HG02678 (cell line): ENCODE results near the gene S100G.
"Not testable (repeated sequence)": the region's sequence is repeated elsewhere in the genome, so short reads cannot be mapped to it uniquely, and the experiment has no call there.

Experiments
- ATAC-seq: cut with Tn5 transposase; IDR thresholded peaks from one replicate; pipeline ENCODE4 v1.9.1; 2021; ENCODE audit warnings: mild to moderate bottlenecking, moderate library complexity; ENCODE audit not compliant: unreplicated experiment

Gene S100G, protein sequence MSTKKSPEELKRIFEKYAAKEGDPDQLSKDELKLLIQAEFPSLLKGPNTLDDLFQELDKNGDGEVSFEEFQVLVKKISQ

DNA sequence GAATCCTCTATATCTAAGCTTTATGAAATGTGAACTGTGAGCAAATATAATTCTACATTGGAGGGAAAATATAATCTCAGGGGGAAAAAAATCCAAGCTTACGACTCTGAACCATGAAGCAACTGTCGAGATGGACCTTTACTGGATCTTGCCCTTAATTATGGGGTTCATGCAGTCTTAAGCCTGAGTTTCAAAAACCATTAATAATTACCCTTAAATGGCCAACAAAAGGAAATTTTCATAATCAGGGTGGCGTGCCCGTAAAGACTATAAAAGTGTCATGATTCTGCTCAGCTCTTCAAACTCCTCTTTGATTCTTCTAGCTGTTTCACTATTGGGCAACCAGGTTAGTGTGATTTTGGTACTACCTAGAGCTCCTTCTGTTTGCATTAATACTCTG, at the start of gene S100G:
Gene S100G (plus strand): TSS at position 301 of the 400 bp plus-strand sequence. CDS start 849 bp downstream, outside the sequence.
- no peak for ATAC-seq

DNA sequence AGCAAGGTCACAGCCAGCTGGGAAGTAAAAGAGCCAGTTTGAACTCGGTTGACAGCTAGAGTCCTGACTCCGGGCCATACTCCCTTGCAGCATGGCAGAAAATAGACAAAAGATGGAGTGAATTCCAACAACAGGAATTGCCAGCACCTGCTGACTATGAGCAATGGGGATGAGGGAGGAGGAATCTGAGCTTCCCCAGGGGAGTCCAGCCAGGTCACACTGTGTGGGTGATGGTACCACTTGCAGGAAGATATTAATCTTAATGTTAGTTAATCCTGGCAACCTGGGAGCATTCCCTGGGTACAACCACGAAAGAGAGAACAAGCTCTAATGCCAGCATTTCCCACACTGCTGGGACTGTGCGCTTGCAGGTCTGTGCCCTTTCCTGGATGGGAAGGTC, 48.1 kb upstream of the S100G start:
- ATAC-seq = no peak

DNA sequence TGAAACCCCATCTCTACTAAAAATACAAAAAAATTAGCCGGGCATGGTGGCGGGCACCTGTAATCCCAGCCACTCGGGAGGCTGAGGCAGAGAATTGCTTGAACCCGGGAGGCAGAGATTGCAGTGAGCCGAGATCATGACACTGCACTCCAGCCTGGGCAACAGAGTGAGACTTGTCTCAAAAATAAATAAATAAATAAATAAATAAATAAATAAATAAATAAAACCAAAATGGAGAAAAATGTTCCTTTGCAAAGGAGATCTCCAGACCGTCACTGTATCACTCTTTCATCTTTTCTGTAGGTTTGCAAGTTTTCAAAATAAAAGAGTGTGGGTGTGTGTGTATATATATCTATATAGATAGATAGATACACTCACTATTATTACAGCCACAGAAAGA, 46.7 kb upstream of the S100G start:
- ATAC-seq = not testable (repeated sequence)

DNA sequence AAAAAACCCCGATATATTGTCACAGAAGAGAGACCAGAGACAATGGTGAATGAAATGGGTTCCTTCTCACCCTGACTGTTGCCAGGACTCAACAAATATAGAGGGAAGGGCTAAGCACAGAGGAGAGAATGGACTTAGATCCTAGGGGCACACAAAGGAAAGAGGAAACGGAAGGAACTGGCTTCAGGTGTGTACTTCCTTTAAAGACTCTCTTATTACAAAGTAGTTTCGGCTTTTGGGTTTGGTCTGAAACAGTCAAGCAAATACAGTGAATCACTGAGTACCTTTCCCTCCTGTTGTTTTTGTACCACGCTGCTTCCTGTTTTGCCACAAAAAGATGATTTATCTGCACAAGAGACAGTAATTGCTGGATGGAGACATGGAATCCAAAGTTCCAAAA, 46.1 kb upstream of the S100G start:
- no peak for ATAC-seq

DNA sequence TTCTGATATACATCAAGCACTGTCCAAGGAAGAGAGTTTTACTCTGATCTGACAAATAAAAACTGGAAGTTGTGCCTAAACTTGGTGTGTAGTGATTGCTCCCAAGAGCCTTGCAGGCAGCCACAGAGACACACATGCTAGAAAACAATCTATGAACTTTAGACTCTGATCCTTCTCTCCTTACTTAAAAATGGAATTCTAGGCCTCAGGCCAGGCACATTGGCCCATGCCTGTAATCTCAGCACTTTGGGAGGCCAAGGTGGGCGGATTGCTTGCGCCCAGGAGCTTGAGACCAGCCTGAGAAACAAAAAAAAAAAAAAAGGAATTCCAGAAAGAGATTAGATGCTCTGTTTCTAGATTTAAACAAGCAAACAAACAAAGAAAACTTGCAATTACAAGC, 45.6 kb upstream of the S100G start:
- no peak for ATAC-seq

DNA sequence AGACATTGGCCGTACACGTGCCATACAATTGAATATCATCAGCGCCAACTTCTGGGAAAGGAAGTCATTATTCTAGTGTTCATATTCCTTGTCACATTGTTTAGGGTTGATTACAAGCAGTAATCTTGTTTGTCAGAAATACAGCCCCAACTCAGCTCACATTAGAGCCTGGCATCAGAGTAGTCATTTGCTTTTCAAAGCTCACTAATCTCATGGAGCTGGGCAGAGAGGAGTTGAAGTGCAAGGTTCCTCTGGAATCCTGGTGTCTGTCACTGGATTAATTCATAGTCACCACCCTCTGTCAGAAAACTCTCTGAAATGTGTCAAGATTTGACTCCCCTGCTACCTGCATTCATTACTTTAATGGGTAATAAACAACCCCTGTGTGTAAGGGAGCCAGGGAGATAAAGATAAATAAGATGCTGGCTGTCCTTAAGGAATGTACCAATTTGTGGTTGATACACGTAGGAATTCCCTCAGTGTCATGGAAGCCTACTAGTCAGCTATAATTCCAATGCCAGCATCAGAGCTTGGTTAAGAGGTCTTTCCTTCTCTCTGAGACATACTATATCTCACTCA, 43.7 kb upstream of the S100G start:
- no peak for ATAC-seq

DNA sequence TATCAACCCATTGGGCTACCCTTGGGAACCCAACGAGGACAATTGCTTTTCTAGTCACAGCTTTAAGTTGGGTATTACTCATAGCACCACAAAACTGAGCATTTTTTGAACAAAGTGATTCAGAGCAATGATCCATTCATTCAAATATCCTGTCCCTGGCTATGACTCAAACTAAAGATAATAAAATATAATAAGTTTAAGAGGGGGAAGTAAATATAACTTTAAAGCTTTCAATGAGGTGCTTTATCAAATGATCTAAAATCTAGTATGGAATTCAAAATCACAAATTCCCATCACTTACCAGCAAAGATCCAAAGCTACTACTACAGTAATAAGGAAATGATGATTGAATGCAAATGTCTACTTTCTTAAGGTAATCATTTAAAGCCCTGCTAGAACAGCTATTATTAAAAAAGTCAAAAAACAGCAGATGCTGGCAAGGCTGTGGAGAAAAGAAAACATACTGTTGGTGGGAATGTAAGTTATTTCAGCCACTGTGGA, 39.8 kb upstream of the S100G start:
- ATAC-seq = no peak

DNA sequence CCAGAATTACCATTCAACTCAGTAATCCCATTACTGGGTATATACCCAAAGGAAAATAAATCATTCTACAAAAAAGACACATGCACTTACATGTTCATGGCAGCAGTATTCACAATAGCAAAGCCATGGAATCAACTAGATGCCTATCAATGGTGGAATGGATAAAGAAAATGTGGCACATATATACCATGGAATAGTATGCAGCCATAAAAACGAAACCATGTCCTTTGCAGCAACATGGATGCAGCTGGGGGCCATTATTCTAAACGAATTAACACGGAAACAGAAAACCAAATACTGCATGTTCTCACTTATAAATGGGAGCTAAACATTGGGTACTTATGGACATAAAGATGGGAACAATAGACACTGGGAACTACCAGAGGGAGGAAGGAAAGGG, 39.3 kb upstream of the S100G start:
- ATAC-seq = not testable (repeated sequence)

DNA sequence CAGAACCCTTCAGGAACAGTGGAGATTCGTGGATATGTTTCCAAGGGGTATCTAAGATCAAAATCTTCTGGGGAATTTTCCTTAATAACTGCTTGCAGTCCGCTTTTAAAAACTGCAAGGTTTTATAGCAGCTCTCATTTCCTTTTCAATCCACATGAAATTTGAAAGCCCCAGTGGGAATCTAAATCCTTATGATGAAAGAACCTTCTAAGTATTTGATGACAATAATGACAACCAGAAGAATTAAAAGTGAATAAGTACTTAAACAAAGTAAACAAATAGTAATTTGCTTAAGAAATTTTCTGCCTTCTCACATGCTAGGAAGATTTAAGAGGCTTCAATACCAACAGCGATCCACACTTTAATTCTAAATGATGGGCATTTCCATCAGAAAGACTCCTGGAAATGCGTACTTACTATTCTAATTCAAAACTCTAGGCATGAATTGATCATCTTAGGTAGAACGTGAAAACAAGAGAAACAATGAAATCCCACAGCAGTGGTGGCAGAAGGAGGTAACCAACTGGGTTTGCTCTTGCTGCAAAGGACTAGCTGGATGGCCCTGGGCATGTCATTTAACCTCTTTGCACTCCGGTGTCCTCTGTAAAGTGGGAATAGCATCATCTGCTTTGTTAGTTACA, 37.6 kb upstream of the S100G start:
- no peak for ATAC-seq

DNA sequence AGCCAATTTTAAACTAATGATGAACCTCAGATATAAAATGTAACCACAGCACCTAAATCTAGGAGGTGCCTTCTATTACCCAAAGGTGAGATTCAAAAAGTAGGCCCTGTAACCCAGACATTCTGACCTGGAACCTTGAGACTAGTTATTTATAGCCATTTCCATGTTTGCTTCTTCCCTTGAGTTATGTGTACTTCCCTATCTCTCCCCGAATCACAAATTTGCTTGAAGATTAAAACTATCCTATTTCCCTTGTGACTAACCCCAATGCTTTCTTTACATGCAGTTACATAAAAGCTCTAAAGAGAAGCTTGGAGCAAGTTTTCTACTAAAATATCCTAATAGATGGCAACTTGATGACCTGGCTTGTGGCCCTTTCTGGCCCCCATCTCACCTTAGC, 32.6 kb upstream of the S100G start:
- ATAC-seq = no peak

DNA sequence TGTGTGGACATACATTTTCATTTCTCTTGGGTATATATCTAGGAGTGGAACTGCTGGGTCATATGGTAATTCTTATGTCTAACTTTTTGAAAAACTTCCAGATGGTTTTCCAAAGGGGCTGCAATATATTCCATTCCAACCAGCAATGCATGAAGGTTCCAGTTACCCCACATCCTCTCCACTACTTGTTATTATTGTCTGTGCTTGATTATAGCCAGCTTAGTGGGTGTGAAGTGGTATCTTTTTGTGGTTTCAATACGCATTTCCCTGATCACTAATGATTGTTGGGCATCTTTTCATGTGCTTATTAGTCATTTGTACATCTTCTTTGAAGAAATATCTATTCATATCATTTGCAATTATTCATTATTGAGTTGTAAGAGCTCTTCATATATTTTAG, 31.5 kb upstream of the S100G start:
- no peak for ATAC-seq

DNA sequence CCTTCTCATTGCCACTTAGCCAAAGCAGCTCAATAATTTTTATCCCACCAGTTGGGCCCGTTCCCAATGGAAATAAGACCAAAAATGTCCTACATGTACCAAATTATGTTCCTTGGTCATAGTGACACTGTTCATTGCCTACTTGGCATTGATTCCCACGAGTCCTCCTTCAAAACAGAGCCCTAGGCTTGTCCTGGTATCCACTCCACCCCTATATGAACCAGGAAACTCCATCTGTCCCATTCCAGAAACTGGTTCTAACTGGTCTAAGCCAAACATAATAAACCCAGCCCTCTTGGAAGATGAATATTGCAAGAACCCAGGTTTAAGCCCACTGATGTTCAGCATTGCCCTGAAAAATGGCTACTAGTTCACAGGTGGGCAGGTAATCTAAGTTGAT, 30.9 kb upstream of the S100G start:
- ATAC-seq = no peak

DNA sequence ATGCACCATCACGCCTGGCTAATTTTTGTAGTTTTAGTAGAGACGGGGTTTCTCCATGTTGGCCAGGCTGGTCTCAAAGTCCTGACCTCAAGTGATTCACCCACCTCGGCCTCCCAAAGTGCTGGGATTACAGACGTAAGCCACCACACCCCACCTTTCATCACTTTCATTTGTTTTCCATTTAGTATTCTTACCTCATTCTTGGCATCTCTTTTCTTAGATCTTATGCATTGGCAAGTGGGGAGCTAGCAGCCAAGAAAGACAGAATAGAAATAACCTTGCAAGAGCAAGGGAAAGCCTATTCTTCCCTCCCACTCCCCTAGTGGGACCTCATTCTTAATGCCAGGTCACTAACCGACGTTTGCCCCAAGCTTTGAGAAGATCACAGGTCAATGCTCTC, 21.4 kb upstream of the S100G start:
- not testable (repeated sequence) for ATAC-seq

DNA sequence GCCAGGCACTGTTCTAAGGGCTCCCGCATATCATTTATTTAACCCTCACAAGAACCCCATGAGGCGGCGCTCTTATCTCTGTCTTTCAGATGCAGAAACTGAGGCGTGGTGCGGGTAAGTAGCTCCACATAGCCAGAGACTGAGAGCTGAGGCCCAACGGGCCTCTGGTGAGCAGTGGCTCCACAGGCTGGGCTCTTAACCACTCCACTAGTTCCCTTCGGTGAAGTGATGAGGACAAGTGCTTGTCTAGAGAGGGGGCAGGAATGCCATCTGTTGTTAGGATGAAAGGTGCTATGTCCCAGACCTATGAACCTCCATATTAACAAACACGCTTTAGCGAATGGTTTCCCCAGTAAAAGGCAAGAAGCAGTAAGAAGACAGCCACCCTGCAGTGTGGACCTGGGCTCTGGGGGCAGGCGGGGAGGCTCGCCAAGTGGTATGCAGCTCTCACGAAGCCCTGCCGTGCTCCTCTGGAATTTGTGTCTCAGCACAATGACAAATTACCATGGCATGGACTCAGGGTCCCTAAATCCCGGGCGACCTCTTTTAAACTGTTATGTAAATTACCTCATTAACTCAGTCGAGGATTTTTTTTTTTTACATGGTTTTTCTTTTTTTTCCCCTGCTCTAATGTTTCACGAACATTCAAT, 20.9 kb upstream of the S100G start:
- ATAC-seq = no peak

DNA sequence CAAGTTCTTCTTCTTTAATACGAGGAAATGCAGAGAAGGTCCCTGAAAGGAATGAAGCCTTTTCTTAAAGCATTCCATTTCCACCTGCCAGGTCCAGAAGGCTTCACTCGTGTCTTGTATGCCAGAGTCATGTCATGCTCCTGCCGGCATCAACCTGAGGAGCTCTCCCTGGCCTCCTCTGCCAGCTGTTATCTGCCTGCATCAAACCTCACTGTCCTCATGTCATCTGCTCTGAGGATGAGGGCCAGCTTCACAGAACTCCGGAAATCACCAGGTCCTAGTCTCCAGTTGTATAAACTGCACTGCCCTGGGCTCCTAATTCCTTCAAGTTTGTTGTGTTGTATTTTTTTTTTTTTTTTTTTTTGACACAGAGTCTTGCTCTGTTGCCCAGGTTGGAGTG, 20.0 kb upstream of the S100G start:
- no peak for ATAC-seq

DNA sequence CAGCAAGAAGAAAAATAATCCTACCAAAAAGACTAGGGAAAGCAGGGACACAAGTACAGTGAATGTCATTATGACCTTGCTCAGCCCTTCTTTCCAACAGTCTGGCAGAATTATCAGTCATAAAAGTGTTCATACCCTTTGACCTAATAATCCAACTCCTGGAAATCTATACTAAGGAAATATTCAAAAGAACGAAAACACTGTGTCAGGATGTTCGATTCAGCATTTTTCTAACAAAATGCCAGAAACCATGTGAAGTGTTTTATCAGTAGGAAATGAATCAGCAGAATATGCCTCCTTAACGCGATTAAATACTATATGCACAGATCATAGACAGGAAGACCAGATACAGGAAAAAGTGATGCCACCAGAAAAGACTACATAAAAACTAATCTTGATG, 16.2 kb upstream of the S100G start:
- ATAC-seq = no peak

DNA sequence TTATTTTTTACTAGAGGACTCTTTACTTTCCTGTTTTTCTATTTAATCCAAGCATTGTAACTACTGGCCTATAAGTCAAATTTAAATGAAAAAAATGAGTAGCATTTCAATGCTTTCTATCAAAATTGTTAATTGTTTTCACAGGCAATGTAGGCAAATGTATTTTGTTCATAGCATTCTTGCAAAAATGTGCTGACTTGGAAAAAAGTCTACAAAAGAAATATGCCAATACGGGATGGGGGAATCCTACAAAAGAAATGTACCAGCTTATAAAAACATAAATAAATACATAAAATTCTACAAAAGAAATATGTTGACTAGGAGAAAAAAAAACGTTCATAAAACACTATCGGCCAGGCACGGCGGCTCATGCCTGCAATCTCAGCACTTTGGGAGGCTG, 14.9 kb upstream of the S100G start:
- ATAC-seq = no peak

DNA sequence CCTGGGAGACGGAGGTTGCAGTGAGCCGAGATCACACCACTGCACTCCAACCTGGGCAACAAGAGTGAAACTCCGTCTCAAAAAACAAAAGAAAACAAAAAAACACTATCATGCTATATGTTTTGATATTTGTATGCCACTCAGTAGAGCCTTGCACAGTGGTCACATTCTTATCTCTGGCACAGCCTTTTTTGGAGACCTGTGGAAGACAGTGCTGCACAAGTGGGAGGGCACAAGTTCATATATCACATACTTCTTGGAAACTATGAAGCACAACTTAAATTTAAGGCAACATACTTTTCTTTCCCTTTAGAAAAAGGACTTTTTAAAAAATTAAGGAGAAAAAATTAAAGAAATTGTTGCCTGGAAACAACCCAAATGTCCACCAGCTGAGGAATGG, 14.4 kb upstream of the S100G start:
- no peak for ATAC-seq

DNA sequence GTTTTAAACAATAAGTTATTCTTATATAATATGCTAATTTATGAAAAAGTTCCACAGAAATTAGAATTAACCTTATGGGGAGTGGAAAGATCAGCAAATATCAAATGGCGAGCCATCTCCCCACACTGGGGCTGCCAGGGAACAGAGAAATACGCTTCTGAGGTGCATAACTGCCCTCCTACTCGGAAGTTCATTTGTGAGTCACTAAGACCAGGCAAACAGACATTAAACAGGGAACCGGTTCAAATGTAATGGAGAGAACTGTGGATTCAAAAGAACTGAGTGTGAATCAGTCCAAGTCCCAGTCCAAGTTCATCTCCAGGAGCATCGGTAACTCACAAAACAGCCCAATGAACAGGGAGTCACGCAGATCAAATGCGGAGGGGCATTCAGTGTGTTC, 11.4 kb upstream of the S100G start:
- no peak for ATAC-seq

DNA sequence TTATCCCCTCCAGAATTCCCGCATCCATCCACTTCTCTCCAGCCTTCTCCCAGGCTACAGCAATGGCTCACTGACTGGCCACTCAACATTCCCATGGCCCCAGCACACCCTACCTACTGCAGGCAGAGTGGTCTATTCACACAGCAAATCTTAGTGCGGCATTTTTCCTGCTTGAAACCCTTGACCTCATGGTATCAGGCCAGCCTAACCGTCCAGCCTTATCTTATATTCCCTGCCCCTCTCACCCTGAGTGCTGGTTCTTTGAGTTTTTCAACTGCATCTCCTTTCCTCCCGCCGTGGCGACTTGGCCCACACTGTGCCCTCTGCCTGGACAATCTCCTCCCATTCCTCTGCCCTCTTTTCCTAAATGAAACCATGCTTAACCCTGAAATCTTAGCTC, 10.0 kb upstream of the S100G start:
- no peak for ATAC-seq

DNA sequence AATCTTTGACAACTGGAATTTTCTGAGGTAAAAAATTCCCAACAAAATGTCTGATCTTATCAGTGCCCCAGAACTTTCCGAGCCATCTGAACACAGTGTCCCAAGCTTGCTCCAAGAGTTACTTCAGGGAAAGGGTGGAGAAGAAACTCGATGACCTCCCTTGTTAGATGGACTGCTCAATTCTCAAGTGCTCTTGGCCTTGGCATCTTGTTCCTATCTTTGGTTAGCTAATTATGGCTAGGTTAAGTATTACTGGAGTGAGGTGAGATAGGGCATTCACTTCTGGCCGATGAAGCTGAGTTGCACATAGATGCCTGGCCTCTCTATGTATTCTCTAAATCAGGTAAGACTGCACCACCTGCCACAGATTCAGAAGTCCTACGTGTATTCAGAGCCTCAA, 9.1 kb upstream of the S100G start:
- no peak for ATAC-seq

DNA sequence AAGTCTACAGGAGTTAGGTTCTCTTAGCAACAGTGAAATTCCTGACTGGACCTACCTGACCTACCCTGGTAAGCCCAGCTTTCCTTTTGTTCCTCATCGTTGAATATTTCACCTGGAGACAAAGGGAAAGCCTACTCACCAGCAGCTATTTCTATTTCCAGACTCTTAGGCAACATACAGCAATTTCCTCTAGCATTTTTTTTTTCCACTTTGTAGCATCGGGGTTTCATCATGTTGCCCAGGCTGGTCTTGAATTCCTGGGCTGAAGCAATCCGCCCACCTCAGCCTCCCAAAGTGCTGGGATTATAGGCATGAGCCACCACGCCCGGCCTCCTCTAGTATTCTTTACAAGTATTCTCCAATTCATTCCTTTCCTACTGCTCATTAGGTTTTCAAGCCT, 6.8 kb upstream of the S100G start:
- no peak for ATAC-seq
